ENCODE results near the gene SDK1. TPM values are rescaled to one million over a fixed set of nuclear protein-coding genes. Genes with fewer than 3 reads are reported as not detected.

Gene SDK1
- total RNA-seq, 1 donor from 2014 or later: 225 TPM

- H3K9me3 Mint-ChIP-seq (ENCODE audit: unreplicated experiment): peaks cover 19% of the 10 kb centered on the region
- H3K4me3 Mint-ChIP-seq (ENCODE audit: unreplicated experiment): no peak overlapping the region
- H3K36me3 Mint-ChIP-seq (ENCODE audit: unreplicated experiment): peaks cover 18% of the 10 kb centered on the region
- no peak overlapping the region for H3K27ac Mint-ChIP-seq (ENCODE audit: unreplicated experiment)
- no peak for TF ChIP-seq CTCF (IDR thresholded peaks at IDR 0.05; ENCODE audit: partially characterized antibody, unreplicated experiment)
- DNase-seq: no peak
- H3K4me1 Mint-ChIP-seq (ENCODE audit: low read depth, unreplicated experiment): peaks cover 31% of the 10 kb centered on the region
- H3K27me3 Mint-ChIP-seq (ENCODE audit: unreplicated experiment): peaks cover 17% of the 10 kb centered on the region
These were observed 831.2 kb downstream of the SDK1 start for GRCh38 chr7:4132221-4132620.

GRCh38 chr7:4133491-4134044 lies 832.5 kb downstream of the SDK1 start:
- peaks cover 23% of the 10 kb centered on the region for H3K9me3 Mint-ChIP-seq (ENCODE audit: unreplicated experiment)
- no peak overlapping the region for H3K4me3 Mint-ChIP-seq (ENCODE audit: unreplicated experiment)
- H3K36me3 Mint-ChIP-seq (ENCODE audit: unreplicated experiment): peaks cover 12% of the 10 kb centered on the region
- no peak overlapping the region for H3K27ac Mint-ChIP-seq (ENCODE audit: unreplicated experiment)
- DNase-seq: no peak
- H3K27me3 Mint-ChIP-seq (ENCODE audit: unreplicated experiment): peaks cover 22% of the 10 kb centered on the region
- no peak for TF ChIP-seq CTCF (IDR thresholded peaks at IDR 0.05; ENCODE audit: partially characterized antibody, unreplicated experiment)
- peaks cover 38% of the 10 kb centered on the region for H3K4me1 Mint-ChIP-seq (ENCODE audit: low read depth, unreplicated experiment)

GRCh38 chr7:4134204-4134603 lies 833.2 kb downstream of the SDK1 start:
- peaks cover 23% of the 10 kb centered on the region for H3K27me3 Mint-ChIP-seq (ENCODE audit: unreplicated experiment)
- H3K4me3 Mint-ChIP-seq (ENCODE audit: unreplicated experiment): no peak overlapping the region
- H3K27ac Mint-ChIP-seq (ENCODE audit: unreplicated experiment): no peak overlapping the region
- peaks cover 12% of the 10 kb centered on the region for H3K36me3 Mint-ChIP-seq (ENCODE audit: unreplicated experiment)
- DNase-seq: no peak
- H3K4me1 Mint-ChIP-seq (ENCODE audit: low read depth, unreplicated experiment): peaks cover 38% of the 10 kb centered on the region
- TF ChIP-seq CTCF (IDR thresholded peaks at IDR 0.05; ENCODE audit: partially characterized antibody, unreplicated experiment): no peak
- H3K9me3 Mint-ChIP-seq (ENCODE audit: unreplicated experiment): peaks cover 24% of the 10 kb centered on the region

GRCh38 chr7:4134631-4135030 lies 833.6 kb downstream of the SDK1 start:
- H3K27ac Mint-ChIP-seq (ENCODE audit: unreplicated experiment): no peak overlapping the region

More at GRCh38 chr7:4134631-4135030, 833.6 kb downstream of the SDK1 start:
- Mint-ChIP-seq H3K36me3 (ENCODE audit: unreplicated experiment) (peaks cover 12% of the 10 kb centered on the region), H3K27me3 (ENCODE audit: unreplicated experiment) (peaks cover 23% of the 10 kb centered on the region), H3K9me3 (ENCODE audit: unreplicated experiment) (peaks cover 24% of the 10 kb centered on the region), H3K4me3 (ENCODE audit: unreplicated experiment) (no peak overlapping the region), H3K4me1 (ENCODE audit: low read depth, unreplicated experiment) (peaks cover 40% of the 10 kb centered on the region)
- no peak for DNase-seq
- no peak for TF ChIP-seq CTCF (IDR thresholded peaks at IDR 0.05; ENCODE audit: partially characterized antibody, unreplicated experiment)
